HL-60 (cell line): ENCODE results near the gene SEC24D.

Experiments
- GABPA ChIP-seq: IDR thresholded peaks from 2 replicates; pipeline ENCODE4 v1.6.1; 2012; ENCODE audit warnings: low read depth
- POLR2AphosphoS5 ChIP-seq: IDR thresholded peaks from 2 replicates; pipeline ENCODE4 v1.6.1; 2012; ENCODE audit warnings: low read depth
- REST ChIP-seq: IDR thresholded peaks from 2 replicates; pipeline ENCODE4 v1.6.1; 2012; ENCODE audit warnings: low read depth; ENCODE audit not compliant: insufficient replicate concordance
- TF ChIP-seq, protein P1 (sequence below): IDR thresholded peaks from one replicate; pipeline ENCODE4 v1.5.1; 2011; ENCODE audit warnings: low read length, control low read depth, inconsistent platforms; ENCODE audit not compliant: insufficient read depth

GRCh38 chr4:118817178-118817930, 18.6 kb downstream of the SEC24D start:
- TF ChIP-seq, protein P1, sequence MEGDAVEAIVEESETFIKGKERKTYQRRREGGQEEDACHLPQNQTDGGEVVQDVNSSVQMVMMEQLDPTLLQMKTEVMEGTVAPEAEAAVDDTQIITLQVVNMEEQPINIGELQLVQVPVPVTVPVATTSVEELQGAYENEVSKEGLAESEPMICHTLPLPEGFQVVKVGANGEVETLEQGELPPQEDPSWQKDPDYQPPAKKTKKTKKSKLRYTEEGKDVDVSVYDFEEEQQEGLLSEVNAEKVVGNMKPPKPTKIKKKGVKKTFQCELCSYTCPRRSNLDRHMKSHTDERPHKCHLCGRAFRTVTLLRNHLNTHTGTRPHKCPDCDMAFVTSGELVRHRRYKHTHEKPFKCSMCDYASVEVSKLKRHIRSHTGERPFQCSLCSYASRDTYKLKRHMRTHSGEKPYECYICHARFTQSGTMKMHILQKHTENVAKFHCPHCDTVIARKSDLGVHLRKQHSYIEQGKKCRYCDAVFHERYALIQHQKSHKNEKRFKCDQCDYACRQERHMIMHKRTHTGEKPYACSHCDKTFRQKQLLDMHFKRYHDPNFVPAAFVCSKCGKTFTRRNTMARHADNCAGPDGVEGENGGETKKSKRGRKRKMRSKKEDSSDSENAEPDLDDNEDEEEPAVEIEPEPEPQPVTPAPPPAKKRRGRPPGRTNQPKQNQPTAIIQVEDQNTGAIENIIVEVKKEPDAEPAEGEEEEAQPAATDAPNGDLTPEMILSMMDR: no peak
- TF ChIP-seq REST (no peak), POLR2AphosphoS5 (no peak), GABPA (no peak)
